Fibroblast of peridontal ligament (primary cell): ENCODE results near the gene SETD7.
"Not testable (repeated sequence)": the region's sequence is repeated elsewhere in the genome, so short reads cannot be mapped to it uniquely, and the experiment has no call there.

Experiments
- DNase-seq: peaks from one replicate; pipeline ENCODE4 v3.0.0-alpha.2; 2010; ENCODE audit errors: extremely low read depth

SETD7 gene

DNA sequence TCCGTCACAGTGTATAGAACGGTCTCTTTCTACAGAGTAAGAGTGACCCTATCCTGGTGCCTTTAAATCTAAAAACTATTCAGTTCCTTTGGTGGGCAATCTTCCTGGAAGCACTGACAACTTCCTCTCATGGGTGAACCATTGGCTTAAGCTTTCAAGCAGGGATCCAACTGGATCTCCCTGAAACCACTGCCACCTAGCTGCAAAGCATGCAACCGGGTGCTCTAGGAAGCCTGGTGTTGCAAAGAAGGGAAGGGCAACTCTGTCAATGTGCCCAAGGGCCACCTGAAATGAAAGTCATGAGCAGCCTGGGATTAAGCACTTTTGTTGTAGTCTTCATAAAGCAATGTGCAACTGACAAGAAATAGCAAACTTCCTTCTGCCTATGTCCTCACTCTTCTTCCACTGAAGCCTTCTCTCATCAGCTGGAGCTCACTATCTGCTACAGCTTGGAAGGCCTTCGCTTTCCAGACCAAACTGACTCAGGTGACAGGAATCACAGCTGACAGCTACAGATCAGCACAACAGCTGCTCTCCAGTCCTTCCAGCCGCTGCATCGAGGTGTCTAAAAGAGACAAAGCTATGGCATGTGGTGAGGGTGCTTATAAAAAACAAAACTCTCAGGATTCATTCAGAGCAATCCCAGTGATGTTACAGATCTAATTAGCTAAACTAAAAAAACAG is 46.1 kb downstream of the SETD7 start:
- DNase-seq, result no peak

DNA sequence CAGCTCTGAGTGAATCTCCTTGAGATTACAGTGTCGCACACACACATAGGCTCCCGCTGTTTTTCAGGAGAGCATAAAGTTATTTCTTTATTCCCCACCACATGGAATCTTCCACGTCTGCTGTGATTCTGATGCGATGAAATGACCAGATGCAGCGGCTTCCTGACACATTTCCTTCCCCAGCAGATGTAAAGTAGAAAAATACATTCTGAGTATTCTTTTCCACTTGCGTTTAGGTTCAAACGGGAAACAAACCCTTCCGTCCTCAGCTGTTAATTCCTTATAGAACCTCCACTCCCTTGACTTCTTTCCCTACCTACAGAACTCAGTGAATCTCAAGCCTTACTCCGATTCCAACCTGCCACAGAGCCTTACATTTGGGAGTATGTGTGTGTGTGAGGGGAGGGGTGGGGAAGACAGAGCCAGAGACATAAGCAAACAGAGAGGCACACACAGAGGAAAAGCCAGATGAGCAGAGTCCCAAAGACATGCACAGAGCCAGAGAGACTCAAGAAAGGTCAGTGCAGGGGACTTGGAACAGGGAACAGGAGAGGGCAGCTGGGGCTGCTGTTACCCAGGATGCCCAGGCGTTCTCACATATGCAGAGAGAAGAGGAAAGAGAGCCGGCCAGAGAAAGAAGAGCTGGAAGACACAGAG is 47.3 kb downstream of the SETD7 start:
- DNase-seq, result no peak

DNA sequence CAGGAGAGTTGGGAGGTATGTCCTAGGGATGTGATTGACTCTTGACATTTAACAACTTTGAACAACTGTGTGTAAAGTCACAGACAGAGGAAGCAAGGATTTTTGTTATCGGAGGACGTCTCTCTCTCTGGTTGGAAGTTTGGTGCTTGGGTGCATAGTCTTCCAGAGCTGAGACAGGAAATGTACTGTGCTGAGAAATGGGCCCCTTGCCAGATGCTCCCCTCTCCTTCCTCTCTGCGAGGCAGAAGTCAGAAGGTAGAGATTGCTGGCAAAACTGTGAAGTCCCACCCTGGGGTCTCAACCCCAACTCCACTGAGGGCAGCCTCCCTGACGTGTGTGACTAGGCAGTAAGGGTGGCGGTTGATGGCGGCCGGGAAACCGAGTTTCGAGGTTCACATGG is 49.2 kb downstream of the SETD7 start:
- DNase-seq, result no peak

DNA sequence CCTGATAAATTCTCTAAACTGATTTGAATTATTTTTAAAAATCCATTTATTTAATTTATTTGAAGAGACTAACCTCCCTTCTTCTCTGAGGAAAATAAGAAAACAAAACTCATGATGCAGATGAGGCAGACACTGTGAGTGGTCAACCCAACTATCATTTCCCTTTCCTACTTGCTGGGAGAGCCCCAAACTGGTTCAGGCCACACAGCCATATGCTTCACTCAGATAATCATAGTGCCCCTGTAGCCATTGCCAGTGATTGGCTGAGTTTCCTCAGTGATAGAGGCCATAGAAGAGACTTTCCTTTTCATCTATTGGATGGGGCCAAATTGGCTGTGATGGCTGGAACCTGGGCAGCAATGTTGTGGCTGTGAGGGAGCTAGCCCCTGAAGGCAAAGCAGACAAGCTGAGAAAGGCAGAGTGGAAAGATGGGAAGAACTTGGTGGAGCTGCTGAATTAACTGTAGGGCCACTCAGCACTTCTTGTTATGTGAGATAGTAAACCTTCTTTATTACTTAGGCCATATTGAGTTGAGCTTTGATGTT is 52.3 kb downstream of the SETD7 start:
- DNase-seq, result no peak

DNA sequence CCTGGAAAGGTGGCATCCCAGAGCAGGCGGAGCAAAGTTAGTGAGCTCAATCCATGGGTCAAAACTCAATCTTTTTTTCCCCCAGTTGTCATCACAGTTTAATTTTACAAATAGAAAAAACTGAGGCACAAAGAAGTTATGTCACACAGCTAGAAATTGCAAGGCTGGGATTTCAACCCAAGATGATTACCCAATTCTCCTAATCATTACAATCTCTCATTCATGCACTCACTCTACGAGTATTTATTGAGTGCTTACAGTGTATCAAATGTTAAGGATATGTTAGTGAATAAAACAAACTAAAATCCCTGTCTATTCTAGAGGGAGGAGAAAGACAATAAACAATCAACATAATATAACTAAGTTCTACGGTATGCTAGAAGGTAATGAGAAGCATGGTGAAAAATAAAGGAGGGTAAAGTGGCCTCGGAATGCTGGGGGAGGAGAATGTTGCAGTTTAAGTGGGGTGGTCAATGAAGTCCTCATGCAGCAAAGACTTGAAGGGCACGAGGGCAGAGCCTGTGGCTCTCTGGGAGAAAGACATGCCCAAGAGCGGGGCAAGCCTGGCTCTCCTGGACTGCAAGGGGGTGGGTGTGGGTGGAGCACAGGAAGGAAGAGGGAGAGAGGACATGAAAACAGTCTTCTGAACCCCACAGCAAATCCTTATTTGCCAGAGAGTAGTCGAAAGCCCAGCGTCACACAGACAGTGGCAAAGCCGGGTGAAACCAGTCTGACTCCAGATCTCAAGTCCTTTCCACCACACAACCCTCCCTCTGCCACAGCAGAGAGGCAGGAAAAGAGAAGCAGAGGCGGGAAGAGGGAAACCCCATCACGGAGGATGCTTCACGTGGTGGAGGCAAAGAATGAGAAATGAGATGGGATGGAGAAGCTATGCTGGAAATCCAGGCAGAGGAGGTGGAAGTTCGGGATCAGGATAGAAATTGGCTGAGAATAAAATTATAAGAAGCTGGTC is 53.8 kb downstream of the SETD7 start:
- peak; percentile 30 for DNase-seq

DNA sequence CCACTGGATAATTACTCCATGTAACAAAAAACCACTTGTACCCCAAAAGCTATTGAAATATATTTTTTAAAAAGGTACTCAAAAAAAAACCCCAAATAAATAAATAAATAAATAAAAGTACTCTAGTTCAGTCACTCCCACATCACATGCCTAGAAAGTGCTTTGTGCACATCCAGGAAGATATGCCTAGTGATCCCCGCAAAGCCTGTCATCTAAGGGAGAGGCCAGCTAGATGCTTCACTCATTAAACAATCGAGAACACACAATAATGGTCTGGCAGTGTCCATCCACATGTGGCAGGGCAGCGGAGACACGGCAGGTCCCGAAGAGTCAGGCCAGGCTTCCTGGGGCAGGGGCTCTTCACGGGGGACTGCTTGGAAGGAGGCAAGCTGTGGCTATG is 54.5 kb downstream of the SETD7 start:
- no peak for DNase-seq

DNA sequence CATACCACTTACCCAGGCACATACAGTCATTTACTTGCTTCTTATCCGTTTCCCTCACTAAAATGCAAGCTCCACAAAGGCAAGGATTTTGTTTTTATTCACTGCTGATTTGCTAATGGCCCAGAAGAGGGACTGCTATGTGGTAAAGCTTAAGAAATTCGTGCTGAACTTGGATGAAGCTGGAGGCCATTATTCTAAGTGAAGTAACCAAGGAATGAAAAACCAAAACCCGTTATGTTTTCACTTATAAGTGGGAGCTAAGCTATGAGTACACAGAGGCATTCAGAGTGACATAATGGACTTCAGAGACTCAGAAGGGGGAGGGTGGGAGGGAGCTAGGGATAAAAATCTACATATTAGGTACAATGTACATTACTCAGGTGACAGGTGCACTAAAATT is 54.9 kb downstream of the SETD7 start:
- DNase-seq, result peak; percentile 69

DNA sequence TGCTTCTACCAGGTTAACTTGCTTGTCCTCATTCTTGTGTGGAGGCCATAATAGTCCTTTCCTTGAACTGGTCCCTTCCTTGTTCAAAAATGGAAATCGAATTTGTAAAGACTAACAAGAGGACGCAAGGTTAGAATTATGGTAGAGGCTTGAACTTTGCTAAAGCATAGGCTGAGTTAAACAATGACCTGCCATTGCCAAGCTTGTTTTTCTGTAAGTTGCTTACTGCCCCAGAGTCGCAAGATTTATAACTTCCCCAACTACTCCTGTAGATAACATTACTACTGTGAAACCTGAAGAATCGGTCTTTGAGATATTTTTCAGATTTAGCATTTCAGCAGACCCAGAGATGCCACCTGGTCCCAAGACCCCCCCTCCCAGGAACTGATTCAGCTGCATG is 56.8 kb downstream of the SETD7 start:
- DNase-seq, result no peak

DNA sequence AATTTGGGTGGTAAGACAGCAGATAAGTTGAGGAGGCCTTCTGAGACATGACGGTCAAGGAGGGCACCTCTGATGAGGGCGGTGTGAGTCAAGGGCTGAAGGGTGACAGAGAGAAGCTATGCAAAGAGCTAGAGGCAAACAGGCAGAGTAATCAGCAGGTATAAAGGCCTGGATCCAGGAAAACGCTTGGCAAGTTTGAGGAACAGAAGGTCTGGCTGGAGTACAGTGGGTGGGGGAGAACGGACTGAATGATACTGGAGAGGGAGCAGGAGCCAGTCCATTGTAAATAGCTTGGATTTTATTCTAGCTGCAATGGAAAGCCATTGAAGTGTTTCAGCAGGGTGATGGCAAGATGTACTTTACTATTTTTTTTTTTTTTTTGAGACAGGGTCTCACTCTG is 62.8 kb downstream of the SETD7 start:
- DNase-seq, result no peak

DNA sequence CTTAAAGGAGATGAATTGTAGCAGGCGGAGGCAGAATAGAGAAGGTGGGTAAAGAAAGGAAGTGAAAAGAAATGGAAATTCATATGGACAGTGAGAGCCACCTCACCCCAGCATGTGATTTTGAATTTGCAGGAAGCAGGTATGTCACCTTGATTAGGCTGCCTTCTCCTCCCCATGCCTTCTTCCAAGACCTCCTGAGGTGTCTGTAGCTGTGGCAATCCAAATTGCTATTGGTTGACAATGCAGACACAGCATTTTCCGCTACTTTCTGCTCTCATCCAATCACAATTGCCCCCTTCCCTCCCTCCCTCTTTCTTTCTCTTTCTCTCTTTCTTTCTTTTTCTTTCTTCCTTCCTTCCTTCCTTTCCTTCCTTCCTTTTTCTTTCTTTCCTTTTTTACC is 63.6 kb downstream of the SETD7 start:
- DNase-seq, result no peak

DNA sequence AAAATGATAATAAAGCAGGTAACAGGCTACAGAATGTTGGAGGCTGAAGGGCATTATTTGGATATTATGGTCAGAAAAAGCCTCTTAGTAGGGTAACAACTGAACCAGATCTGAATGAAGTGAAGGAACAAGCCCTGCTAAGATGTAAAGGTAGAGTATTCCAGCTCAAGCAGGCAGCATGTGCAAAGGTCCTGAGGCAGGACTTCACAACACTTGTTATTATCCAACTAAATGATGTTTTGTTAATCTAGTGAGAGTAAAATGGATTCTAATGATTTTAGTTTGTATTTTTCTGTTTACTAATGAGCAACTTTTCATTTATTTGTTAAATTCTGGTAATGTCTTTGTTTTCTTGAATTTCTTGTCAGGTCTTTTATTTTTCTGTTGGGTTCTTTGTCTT is 66.4 kb downstream of the SETD7 start:
- no peak for DNase-seq

DNA sequence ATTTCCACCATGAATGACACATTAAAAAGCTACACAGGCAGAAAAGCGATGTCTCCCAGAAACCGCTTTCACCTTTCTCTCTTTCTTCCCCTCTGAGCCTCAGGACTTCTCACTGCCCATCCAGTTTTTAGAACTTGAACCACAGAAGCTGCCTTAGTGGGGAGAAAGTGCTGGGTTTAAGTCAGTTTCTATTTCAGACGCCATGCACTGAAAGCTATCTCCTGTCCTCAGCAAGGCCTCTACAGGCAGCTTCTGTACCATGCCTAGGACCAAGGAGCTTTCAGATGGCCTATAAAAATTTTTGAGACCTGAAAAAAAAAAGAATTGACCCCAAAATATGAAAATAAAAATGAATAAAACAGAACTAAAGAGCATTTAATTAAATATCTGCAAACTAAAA is 67.6 kb downstream of the SETD7 start:
- DNase-seq, result no peak

DNA sequence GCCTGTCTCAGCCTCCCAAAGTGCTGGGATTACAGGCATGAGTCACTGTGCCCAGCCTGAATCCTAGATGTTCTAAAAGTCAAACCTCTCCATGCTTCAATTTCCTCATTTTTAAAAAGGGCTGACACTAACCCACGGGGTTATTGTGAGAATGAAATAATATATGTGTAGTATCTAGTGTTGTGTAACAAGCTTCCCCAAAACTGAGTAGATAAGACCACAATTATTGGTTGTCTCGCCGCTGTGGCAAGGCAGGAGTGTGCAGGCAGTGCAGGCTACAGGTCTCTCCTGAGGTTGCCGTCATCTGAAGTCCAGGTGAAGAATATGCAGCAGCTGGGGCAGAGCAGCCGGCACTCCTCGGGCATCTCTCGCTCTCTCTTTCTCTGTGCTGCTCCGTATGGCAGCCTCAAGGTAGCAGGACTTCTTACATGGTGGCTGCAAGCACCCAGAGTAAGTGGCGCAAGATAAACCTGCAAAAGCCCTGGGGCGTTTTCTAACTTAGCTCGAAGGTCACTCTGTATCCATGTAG is 71.2 kb downstream of the SETD7 start:
- DNase-seq, result no peak

DNA sequence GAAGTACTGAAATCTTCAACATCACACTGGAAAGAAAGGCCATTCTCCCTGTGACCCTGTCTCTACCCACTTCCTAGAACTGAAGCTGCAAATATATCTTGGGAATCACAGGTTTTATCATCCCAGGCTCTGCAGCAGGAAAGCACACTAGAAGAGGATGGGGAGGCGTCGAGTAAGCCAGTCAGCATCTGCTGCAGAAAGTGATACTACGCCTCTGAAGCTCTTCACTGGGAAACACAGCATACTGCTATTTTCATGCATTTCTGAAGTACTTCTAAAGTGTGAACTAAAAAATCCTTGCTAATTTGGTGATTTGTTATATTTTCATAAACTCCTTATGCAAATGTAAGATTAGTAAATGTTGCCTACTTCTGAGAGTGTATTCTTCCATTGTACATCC is 73.0 kb downstream of the SETD7 start:
- DNase-seq, result no peak

DNA sequence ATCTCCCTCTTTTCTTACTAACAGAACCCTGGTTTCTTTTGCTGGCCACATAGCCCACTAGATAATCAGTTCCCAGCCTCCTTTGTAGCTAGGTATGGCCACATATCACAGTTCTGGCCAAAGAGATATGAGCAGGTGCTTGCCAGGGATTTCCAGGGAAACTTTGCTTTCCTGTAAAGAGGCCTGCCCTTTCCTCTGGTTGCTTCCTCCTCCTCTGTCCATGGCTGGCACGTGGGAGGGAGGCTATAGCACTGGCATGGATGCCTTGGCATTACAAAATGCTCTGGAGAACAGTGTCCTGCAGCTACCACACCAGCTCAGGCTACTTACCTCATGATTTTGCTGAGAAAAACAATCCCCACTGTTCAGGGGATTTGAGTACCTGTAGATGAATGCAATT is 74.6 kb downstream of the SETD7 start:
- no peak for DNase-seq

DNA sequence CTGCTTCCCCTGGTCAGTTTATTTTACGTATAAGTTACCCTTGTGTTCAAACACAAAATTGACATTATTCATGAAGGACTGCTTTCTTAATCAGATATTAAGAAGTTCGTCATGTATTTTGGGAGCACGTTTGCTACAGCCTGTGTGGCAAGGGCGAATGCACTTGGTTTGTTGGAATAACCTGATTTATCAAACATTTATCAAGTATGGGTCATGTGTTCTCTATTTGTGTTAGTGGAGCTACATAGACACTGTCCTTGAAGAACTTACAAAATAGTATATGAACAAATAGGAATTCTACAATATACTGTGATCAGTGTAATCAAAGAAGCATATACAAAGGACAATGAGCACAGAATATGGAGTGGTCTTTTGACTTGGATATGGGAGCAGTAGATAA is 79.7 kb downstream of the SETD7 start:
- no peak for DNase-seq

DNA sequence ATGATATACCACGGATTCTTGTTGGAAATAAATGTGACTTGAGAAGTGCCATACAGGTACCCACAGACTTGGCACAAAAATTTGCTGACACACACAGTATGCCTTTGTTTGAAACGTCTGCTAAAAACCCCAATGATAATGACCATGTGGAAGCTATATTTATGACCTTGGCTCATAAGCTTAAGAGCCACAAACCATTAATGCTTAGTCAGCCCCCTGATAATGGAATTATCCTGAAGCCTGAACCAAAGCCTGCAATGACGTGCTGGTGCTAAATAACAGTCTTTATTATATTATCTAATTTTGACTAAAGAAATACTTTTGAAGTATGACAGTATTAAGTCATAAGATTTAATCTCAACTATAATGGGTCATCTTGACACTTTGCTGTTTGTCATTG is 83.2 kb downstream of the SETD7 start:
- DNase-seq, result no peak

DNA sequence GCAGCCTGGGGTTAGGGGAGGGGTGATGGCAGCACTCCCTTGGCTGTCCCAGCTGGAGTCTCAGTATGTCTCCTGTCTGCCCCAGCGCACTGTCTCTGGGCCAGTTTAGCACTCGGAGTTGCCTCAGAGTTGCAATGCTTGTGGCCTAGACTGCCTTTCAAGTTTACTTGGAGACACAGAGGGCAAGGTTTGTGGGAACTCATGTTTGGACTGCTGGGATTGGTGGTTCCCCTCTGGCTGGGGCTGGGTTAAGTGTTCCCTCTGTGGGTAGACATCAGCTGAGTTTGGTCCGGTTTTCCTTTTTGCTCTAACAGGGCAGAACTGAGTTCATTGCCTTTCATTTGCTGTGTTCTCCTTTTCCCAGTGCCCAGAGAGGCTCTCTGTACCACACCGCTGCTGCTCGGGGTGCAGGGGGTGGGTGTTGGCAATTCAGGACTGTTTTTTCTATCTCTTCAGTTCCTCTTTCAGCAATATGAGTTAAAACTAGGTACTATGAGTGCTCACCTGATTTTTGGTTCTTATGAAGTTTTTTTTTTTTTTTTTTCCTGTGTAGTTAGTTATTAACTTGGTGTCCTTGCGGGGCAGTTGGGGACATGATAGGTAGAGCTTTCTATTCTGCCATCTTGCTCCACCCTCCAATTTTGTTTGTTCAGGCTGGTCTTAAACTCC is 84.9 kb downstream of the SETD7 start:
- no peak for DNase-seq

DNA sequence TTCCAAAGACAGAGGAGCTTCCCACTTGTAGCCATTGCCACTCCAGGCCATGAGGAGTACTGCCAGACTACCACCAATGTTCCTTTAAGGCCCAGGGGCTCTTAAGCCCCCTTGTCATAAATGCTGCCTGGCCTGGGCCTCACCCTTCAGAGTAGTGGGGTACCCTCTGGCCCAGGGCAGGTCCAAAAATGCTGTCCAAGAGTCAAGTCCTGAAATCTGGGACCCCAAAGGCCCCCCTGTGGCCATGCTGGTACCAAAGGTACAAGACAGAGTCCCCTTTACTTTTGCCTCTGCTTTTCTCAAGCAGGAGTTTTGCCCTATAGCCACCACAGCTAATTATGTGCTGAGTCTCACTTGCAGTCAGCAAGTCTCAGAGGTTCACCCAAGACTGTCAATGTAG is 85.7 kb downstream of the SETD7 start:
- no peak for DNase-seq

DNA sequence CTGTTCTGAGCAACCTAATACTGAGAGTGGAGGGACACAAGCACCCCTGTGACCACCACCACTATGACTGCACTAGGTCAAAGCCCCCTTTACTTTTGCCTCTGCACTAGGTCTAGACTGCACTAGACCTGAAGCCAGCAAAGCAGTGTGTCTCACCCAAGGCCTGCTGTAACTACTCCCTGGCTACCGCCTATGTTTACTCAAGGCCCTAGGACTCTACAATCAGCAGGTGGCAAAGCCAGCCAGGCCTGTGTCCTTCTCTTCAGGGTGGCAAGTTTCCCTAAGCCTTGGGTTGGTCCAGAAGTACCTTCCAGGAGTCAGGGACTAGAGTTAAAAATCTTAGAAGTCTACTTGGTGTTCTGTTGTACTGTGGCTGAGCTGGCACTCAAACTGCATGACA is 86.2 kb downstream of the SETD7 start:
- no peak for DNase-seq

DNA sequence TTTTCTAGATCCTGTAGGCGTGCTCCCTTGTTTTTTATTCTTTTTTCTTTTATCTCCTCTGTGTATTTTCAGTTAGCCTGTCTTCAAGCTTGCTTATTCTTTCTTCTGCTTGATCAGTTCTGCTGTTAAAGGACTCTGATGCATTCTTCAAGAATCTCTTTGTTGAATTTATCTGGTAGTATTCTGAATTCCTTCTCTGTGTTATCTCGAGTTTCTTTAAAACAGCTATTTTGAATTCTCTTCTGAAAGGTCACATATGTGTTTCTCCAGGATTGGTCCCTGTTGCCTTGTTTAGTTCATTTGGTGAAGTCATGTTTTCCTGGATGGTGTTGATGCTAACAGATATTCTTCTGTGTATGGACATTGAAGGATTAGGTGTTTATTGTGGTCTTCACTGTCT is 86.8 kb downstream of the SETD7 start:
- DNase-seq, result no peak

DNA sequence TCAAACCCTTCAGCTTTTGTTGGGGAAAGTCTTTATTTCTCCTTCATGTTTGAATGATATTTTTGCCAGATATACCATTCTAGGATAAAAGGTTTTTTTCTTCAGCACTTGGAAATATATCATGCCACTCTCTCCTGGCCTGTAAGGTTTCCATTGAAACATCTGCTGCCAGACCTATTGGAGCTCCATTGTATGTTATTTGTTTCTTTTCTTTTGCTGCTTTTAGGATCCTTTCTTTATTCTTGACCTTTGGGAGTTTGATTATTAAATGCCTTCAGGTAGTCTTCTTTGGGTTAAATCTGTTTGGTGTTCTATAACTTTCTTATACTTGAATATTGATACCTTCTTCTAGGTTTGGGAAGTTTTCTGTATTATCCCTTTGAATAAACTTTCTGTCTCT is 87.3 kb downstream of the SETD7 start:
- not testable (repeated sequence) for DNase-seq
